Ishikawa (cell line): Measurements from ENCODE around the gene PHF5A.
A peak's percentile ranks its signal among the peaks of the same experiment; 100 is the strongest.

Source experiments
- CEBPB ChIP-seq: IDR thresholded peaks from 2 replicates; pipeline ENCODE4 v1.6.1; 2012
- CREB1 ChIP-seq: IDR thresholded peaks from 2 replicates; pipeline ENCODE4 v1.6.1; 2012; ENCODE audit warnings: low read depth
- EGR1 ChIP-seq: IDR thresholded peaks from 2 replicates; pipeline ENCODE4 v1.6.1; 2012
- EP300 ChIP-seq: IDR thresholded peaks from 2 replicates; pipeline ENCODE4 v1.6.1; 2012; ENCODE audit warnings: borderline replicate concordance
- FOXM1 ChIP-seq: IDR thresholded peaks from 2 replicates; pipeline ENCODE4 v1.6.1; 2012; ENCODE audit warnings: low read depth, borderline replicate concordance
- MAX ChIP-seq: IDR thresholded peaks from 2 replicates; pipeline ENCODE4 v1.6.1; 2012
- NFIC ChIP-seq: IDR thresholded peaks from 2 replicates; pipeline ENCODE4 v1.6.1; 2012
- RAD21 ChIP-seq: IDR thresholded peaks from 2 replicates; pipeline ENCODE4 v1.6.1; 2012; ENCODE audit warnings: low read depth
- TAF1 ChIP-seq: IDR thresholded peaks from 2 replicates; pipeline ENCODE4 v1.6.1; 2012; ENCODE audit warnings: low read depth, mild to moderate bottlenecking
- TCF12 ChIP-seq: IDR thresholded peaks from 2 replicates; pipeline ENCODE4 v1.6.1; 2012; ENCODE audit warnings: low read depth
- TEAD4 ChIP-seq: IDR thresholded peaks from 2 replicates; pipeline ENCODE4 v1.6.1; 2012
- YY1 ChIP-seq: IDR thresholded peaks from 2 replicates; pipeline ENCODE4 v1.6.1; 2012; ENCODE audit warnings: low read depth
- ZBTB7A ChIP-seq: IDR thresholded peaks from 2 replicates; pipeline ENCODE4 v1.6.1; 2012; ENCODE audit warnings: low read depth
- TF ChIP-seq, protein P1 (sequence below): IDR thresholded peaks from 2 replicates; pipeline ENCODE4 v1.6.1; 2012
- TF ChIP-seq, protein P2 (sequence below): IDR thresholded peaks from 2 replicates; pipeline ENCODE4 v1.6.1; 2012; ENCODE audit warnings: low read depth, mild to moderate bottlenecking

The PHF5A gene

GRCh38 chr22:41445129-41446056 lies 23.1 kb downstream of the PHF5A start:
- TF ChIP-seq EGR1 (0 out of 2 replicates have a peak, but pooled peaks have one; percentile 28), CEBPB (no peak)

DNA sequence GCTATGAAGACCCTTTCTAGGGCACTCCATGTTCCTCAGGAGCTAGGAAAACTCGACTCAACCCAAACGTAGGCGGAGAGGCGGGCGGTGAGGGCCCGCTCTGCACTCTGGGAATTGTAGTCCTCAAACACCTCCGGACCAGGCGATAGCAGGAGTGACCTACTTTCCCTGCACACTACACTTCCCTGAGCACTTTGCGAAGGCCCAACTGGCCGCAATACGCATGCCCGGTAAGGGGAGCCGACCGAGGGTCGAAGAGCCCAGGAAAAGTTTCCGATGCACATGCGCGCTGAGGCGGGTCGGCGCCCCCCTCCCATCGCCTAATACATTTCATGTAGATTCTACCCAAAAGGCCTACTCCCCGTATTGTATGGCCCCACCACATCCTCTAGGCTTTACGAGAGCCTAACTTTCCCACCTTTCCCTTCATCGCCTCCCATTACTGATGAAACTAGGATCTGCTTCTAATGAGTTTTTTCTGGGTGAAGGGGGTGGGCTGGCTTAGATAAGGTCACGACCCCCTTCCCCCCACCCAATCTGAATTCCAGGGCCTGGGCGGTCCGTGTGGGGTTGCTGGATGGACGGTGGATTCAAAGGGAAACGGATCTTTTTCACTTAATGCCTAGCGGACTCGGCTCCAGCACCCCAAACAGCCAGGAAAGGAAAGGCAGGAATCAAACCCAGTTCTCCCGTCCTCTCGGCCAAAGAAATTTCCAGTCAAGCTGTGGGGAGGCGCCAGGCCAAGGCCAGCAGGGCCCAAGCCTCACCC lies 23.9 kb downstream of the PHF5A start:
- TF ChIP-seq ZBTB7A (no peak; the same call in 1 of the 2 replicates), RAD21 (no peak), TEAD4 (no peak), FOXM1 (no peak), EGR1 (no peak), MAX (no peak), CEBPB (no peak), TAF1 (no peak), NFIC (no peak), CREB1 (no peak)
- TF ChIP-seq, protein P1, sequence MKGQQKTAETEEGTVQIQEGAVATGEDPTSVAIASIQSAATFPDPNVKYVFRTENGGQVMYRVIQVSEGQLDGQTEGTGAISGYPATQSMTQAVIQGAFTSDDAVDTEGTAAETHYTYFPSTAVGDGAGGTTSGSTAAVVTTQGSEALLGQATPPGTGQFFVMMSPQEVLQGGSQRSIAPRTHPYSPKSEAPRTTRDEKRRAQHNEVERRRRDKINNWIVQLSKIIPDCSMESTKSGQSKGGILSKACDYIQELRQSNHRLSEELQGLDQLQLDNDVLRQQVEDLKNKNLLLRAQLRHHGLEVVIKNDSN = no peak

DNA sequence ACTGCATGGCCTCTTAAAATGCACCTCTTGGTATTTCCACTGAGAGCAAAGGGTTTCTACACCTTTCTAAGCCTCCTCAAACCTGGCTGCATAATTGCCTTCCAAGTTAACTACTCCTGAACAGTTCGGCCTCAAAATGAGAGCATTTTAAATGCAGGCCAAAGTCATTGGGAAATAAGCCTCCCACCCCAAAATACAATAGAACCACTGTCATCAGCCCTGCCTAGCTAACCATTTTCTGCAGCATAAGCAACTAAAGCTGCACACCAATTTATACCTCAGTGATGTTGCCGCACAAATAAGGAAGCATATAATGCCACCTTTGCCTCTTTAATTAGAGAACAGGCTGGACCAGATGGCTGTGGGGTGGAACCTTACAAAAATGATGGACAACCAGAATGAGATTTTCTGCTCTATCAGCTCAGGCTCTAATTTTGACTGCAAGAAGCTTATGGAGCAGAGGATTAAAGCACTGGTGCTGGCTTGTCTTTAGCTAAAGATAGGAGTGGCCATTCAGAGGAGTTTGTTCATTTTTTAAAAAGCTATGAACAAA lies 26.2 kb downstream of the PHF5A start:
- TF ChIP-seq TEAD4 (no peak), TAF1 (no peak), EGR1 (no peak), TCF12 (no peak), YY1 (no peak), CREB1 (no peak)

GRCh38 chr22:41437198-41437597 lies 31.3 kb downstream of the PHF5A start:
- TF ChIP-seq EGR1 (no peak), EP300 (no peak), RAD21 (no peak), MAX (no peak), NFIC (no peak)
- TF ChIP-seq, protein P2, sequence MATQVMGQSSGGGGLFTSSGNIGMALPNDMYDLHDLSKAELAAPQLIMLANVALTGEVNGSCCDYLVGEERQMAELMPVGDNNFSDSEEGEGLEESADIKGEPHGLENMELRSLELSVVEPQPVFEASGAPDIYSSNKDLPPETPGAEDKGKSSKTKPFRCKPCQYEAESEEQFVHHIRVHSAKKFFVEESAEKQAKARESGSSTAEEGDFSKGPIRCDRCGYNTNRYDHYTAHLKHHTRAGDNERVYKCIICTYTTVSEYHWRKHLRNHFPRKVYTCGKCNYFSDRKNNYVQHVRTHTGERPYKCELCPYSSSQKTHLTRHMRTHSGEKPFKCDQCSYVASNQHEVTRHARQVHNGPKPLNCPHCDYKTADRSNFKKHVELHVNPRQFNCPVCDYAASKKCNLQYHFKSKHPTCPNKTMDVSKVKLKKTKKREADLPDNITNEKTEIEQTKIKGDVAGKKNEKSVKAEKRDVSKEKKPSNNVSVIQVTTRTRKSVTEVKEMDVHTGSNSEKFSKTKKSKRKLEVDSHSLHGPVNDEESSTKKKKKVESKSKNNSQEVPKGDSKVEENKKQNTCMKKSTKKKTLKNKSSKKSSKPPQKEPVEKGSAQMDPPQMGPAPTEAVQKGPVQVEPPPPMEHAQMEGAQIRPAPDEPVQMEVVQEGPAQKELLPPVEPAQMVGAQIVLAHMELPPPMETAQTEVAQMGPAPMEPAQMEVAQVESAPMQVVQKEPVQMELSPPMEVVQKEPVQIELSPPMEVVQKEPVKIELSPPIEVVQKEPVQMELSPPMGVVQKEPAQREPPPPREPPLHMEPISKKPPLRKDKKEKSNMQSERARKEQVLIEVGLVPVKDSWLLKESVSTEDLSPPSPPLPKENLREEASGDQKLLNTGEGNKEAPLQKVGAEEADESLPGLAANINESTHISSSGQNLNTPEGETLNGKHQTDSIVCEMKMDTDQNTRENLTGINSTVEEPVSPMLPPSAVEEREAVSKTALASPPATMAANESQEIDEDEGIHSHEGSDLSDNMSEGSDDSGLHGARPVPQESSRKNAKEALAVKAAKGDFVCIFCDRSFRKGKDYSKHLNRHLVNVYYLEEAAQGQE = no peak

GRCh38 chr22:41436322-41437113 lies 32.0 kb downstream of the PHF5A start:
- no peak for TF ChIP-seq ZBTB7A
- TF ChIP-seq CEBPB = no peak
- TF ChIP-seq, protein P2 = no peak
- no peak for TF ChIP-seq TCF12
- TF ChIP-seq TEAD4 = no peak
- no peak for TF ChIP-seq EP300
- no peak for TF ChIP-seq RAD21
- no peak for TF ChIP-seq MAX
- no peak for TF ChIP-seq NFIC
- TF ChIP-seq TAF1 = no peak
- TF ChIP-seq, protein P1 = no peak
- TF ChIP-seq CREB1 = no peak
